HG02970 (cell line): Measurements from ENCODE around the gene FBXW11.
"Not testable (repeated sequence)": the region's sequence is repeated elsewhere in the genome, so short reads cannot be mapped to it uniquely, and the experiment has no call there.

Experiments
- ATAC-seq: cut with Tn5 transposase; IDR thresholded peaks from one replicate; pipeline ENCODE4 v1.9.1; 2021; ENCODE audit warnings: mild to moderate bottlenecking, moderate library complexity, moderate number of reproducible peaks; ENCODE audit not compliant: unreplicated experiment, low FRiP score

Gene FBXW11

DNA sequence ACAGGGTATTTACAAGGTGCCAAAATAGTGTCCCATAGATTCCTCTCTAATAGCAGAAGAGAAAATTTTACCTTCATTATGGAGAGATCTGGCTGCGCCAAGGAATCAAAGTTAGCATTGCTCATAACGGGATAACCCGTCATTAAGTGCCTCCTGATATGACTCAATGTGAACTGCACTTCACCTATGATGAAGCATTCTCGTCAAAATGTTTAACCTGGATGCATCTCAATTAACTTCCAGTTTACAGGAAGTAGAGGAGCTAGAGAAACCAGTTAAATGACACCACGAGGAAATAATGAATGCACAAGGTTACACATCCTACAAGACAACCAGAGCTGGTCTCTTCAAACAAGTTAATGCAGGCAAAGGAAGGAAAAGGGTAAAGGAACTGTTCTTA, 17.2 kb downstream of the FBXW11 start:
- no peak for ATAC-seq

DNA sequence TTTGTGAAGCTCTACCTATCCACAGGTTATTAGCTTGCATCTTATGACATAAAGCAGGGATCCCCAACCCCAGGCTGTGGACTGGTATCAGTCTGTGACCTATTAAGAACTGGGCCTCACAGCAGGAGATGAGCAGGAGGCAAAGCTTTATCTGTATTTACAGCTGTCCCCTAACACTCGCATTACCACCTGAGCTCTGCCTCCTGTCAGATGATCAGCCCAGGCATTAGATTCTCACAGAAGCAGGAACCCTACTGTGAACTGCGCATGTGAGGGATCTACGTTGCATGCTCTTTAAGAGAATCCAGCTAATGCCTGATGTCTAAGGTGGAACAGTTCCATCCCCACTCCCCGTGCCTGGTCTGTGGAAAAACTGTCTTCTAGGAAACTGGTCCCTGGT, 19.7 kb downstream of the FBXW11 start:
- no peak for ATAC-seq

GRCh38 chr5:171984748-171985419, 21.6 kb downstream of the FBXW11 start:
- no peak for ATAC-seq

DNA sequence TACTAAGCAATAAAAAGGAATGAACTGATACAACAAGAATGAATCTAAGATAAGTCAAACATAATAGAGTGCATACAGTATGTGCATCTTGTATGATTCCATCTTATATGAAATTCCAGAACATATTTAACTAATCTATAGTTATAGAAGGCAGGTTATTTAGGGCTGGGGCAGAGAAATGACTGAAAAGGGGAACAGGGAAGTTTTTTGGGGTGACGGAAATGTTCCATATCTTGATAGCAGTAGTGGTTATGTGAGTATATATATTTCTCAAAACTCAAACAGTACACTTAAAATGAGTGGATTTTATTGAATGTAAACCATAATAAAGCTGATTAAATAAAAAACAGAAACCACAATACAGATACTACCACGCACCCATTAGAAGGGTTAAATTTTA, 24.6 kb downstream of the FBXW11 start:
- no peak for ATAC-seq

DNA sequence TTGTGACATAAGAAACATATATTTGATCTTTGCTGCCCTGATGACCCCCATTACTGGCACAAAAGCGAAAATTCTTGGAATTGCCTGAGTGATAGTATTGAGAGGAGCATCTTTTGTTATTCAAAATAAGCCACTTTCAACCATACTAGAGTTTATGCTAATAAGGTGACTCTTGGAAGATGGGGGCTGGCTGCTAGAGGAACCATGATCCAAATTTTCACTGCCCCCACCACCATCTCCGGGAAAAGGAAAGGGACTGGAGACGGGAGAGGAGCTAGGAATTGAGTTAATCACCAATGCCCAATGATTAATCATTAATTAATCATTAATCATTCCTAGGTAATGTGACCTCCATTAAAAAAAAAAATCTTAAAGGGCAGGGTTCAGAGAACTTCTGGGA, 25.6 kb downstream of the FBXW11 start:
- ATAC-seq, result no peak

DNA sequence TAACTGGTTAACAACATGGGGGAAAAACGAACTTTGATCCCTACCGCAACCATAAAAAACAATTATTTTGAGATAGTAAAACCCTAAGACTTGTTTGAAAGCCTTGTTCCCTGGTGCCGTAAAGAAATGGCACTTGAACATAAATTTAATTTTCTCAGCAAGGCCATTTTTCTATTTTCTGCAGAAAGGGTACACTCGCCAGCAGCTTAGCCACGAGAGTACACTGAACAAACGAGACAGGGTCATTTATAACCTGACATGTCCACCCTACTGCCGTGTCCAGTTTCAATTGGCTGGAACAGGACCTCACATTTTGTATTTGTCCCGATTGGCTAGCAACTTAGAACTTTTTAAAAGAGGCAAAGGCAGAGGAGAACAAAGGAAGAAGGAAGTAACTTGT, 26.8 kb downstream of the FBXW11 start:
- no peak for ATAC-seq

GRCh38 chr5:171978519-171978918, 27.9 kb downstream of the FBXW11 start:
- no peak for ATAC-seq

DNA sequence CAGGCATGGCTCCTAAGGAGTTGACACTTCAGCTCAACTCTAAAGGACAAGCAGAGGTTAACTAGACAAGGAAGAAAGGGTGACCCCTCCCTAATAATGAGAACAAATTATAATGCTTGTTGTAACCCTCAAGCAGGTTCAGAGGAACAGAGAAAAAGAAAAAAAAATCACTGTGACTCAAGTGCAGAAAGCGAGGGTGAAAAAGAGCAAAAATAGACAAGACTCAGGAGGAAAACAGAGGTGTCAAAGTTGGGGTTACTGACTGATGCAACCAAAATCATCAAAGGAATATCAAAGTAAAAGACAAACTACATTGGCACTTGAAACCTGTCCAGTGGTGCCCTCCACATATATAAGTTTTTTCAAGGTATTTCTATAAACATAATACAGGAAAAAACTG, 28.4 kb downstream of the FBXW11 start:
- no peak for ATAC-seq

GRCh38 chr5:171977244-171977950, 29.0 kb downstream of the FBXW11 start:
- ATAC-seq, result not testable (repeated sequence)

DNA sequence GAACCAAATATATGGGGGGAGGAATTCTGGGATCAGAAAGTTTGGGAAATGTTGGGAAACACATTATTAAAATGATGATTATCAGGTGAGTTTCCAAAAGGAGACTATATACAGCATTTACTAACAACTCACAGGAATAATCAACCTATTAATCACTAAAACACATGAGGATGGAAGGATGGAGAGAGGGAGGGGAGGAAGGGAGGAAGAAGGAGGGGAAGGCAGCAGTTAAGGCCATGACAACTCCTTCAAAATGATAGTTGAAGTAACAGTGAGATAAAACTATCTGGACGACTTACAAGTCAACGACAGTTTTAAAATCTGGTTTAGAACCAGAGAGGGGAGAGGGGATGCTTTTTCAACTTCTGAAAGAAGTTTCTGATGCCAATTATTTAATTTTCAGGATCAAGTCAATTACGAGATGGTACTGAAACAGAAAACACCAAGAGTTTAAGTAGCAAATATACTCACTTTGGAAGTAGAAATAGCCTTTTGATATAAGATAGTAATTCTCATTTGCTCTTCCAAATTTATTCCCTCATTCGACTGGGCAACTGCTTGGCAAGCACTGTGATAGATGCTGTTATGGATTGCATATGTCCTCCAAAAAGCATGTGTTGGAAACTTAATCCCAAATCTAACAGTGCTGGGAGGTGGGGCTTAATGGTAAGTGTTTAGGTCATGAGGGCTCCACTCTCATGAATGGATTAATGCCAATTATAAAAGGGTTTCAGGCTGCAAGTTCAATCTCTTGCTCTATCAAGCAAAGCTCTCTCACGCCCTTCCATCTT, 30.4 kb downstream of the FBXW11 start:
- no peak for ATAC-seq

GRCh38 chr5:171975262-171975876, 31.1 kb downstream of the FBXW11 start:
- ATAC-seq, result no peak

DNA sequence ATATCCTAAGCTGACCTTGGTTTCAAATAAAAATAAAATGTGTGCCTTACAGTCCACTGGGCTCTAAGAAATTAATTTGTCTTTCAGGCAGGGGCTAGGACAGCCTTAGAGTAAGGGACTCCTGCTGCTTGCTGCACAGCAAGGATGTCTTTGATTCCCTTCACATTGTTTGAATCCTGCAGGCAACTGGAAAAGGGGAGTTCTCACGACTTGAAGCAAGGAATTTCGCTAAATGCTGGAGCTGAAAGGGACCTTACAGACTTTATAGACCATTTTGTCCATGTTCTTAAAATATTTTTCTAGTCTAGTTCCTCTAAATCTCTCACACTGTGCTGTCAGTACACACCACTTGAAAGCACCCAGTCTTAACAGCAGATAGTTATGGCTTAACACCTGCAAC, 35.6 kb downstream of the FBXW11 start:
- ATAC-seq, result no peak

DNA sequence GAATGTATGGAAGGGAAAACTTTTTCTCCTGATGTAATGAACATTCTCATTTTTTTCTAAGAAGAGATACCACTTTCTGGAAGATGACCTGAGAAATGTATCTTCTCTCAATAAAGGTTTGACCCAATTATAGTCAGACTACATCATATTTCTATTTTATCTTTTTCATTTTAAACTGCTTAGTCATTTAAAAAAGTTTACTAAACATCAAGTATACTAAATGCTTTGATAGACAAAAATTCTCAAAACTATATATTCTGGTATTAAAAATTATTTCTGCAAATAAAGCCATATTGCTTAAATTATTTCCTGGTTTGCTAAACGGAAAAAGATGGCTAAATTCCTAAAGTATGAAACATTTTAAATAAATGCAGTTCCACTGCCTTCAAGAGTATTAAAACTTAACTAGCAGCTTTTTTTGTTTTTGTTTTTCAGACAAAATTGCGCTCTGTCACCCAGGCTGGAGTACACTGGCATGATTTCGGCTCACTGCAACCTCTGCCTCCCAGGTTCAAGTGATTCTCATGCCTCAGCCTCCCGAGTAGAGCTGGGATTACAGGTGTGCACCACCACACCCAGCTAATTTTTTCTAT, 37.1 kb downstream of the FBXW11 start:
- no peak for ATAC-seq

DNA sequence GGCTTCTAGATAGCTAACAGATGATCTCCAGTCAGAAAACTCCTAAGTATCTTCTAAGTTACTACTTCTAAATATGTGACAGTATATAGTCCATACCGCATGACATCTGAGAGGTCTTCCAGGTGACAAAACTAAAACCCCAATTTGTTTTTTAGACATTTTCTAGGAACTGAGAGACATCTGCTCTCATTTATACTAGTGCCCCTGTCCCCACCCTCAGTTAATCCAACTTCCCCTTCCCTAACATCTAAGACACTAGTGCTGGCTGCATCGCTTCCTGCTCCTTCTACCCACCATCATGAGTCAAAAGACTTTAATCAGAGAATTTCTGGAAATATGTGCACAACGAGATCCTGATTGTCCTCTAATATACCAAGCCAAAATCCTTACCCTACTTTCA, 37.9 kb downstream of the FBXW11 start:
- no peak for ATAC-seq

- no peak for ATAC-seq
Observed at GRCh38 chr5:171966964-171967363, 39.5 kb downstream of the FBXW11 start.

DNA sequence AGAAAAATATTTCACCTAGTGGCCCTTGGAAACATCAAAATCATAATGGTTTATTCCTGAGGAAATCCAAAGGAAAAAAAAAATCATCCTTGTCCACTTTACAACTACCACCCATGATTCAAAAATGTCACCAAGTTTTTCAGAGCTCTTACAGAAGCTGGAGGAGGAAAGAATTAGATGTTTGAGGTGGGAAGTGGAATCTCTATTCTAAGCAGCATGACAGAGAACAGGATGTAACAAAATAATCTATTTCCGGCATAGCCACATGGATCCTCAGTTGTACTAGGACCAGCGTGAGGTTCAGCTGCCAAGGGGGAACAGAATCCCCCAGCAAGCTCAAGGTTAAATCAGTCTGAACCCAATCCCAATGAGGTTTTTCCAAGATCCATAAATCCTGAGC, 40.2 kb downstream of the FBXW11 start:
- ATAC-seq, result no peak

- no peak for ATAC-seq
Observed at GRCh38 chr5:171965745-171966144, 40.7 kb downstream of the FBXW11 start.

GRCh38 chr5:171963416-171963815, 43.0 kb downstream of the FBXW11 start:
- ATAC-seq, result no peak

DNA sequence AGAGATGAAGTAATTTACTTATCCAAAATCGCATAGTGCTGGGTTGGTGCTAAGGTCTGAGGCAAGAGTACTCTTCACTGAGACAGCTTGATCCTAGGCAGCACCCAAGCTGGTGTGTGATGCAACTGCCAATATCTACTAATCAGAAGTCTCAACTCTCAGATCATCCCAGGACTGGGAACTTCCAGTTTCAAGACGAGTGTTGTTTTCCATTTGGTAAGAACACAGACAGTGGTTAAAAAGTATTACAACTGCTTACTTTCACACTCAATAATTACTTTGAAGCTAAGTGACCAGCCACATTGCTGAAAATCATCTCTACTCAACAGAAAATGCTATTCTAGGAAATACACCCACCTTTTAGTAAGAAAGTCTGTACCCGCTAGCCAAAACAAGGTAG, 45.3 kb downstream of the FBXW11 start:
- ATAC-seq, result no peak

GRCh38 chr5:171957591-171958251, 48.7 kb downstream of the FBXW11 start:
- ATAC-seq, result no peak
